ENCODE results near the gene LGR4.
A peak's percentile ranks its signal among the peaks of the same experiment; 100 is the strongest.

LGR4 gene

GRCh38 chr11:27373856-27374602 lies 98.6 kb downstream of the LGR4 start:
- no peak for TF ChIP-seq CTCF (IDR thresholded peaks at IDR 0.05; ENCODE audit: low read depth, low read length)

GRCh38 chr11:27373392-27373791 lies 99.2 kb downstream of the LGR4 start:
- TF ChIP-seq CTCF (IDR thresholded peaks at IDR 0.05; ENCODE audit: low read depth, low read length): no peak
- no peak overlapping the region for H3K4me3 ChIP-seq (ENCODE audit: low read depth, low read length)

More at GRCh38 chr11:27373856-27374602, 98.6 kb downstream of the LGR4 start:
- H3K4me3 ChIP-seq (ENCODE audit: low read depth, low read length): no peak overlapping the region

- no peak for TF ChIP-seq CTCF (IDR thresholded peaks at IDR 0.05; ENCODE audit: low read depth, low read length)
- no peak overlapping the region for H3K4me3 ChIP-seq (ENCODE audit: low read depth, low read length)
These were observed 100.4 kb downstream of the LGR4 start for GRCh38 chr11:27372164-27372563.

GRCh38 chr11:27371489-27371888 lies 101.1 kb downstream of the LGR4 start:
- no peak for TF ChIP-seq CTCF (IDR thresholded peaks at IDR 0.05; ENCODE audit: low read depth, low read length)
- no peak overlapping the region for H3K4me3 ChIP-seq (ENCODE audit: low read depth, low read length)

- TF ChIP-seq CTCF (IDR thresholded peaks at IDR 0.05; ENCODE audit: low read depth, low read length): no peak
- no peak overlapping the region for H3K4me3 ChIP-seq (ENCODE audit: low read depth, low read length)
These were observed 102.2 kb downstream of the LGR4 start for GRCh38 chr11:27370374-27370773.

GRCh38 chr11:27367881-27368280 lies 104.7 kb downstream of the LGR4 start:
- no peak for TF ChIP-seq CTCF (IDR thresholded peaks at IDR 0.05; ENCODE audit: low read depth, low read length)

GRCh38 chr11:27363576-27364117 lies 108.9 kb downstream of the LGR4 start:
- peak overlapping the region; percentile 84 for H3K4me3 ChIP-seq (ENCODE audit: low read depth, low read length)
- TF ChIP-seq CTCF (IDR thresholded peaks at IDR 0.05; ENCODE audit: low read depth, low read length): no peak

More at GRCh38 chr11:27367881-27368280, 104.7 kb downstream of the LGR4 start:
- no peak overlapping the region for H3K4me3 ChIP-seq (ENCODE audit: low read depth, low read length)

Data from WI38 (cell line).